ENCODE measurements around the gene IL6.
"Not testable (repeated sequence)": the region's sequence is repeated elsewhere in the genome, so short reads cannot be mapped to it uniquely, and the experiment has no call there.

Gene IL6

DNA sequence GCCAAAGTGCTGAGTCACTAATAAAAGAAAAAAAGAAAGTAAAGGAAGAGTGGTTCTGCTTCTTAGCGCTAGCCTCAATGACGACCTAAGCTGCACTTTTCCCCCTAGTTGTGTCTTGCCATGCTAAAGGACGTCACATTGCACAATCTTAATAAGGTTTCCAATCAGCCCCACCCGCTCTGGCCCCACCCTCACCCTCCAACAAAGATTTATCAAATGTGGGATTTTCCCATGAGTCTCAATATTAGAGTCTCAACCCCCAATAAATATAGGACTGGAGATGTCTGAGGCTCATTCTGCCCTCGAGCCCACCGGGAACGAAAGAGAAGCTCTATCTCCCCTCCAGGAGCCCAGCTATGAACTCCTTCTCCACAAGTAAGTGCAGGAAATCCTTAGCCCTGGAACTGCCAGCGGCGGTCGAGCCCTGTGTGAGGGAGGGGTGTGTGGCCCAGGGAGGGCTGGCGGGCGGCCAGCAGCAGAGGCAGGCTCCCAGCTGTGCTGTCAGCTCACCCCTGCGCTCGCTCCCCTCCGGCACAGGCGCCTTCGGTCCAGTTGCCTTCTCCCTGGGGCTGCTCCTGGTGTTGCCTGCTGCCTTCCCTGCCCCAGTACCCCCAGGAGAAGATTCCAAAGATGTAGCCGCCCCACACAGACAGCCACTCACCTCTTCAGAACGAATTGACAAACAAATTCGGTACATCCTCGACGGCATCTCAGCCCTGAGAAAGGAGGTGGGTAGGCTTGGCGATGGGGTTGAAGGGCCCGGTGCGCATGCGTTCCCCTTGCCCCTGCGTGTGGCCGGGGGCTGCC is at the start of gene IL6:
TSS of gene IL6 (plus strand) at position 294 of the 807 bp plus-strand sequence. CDS start at position 357, 63 bp downstream.
- no peak for DNase-seq (ENCODE audit: extremely low read depth in 1 of 2, low read depth in 1 of 2)

DNA sequence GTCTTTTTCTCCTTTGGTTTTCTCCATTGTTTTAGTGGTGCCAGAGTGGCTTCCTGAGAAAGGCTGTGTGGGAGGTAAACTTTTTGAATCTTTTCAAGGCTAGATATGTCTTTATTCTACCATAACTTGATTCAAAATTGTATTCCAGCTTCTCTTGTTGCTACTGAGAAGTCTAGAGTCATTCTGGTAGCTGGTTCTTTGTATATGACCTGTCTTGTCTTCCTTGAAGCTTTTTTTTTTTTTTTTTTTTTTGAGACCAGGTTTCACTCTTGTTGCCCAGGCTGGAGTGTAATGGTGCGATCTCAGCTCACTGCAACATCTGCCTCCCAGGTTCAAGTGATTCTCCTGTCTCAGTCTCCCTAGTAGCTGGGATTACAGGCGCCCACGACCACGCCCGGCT is 49.7 kb upstream of the IL6 start:
- DNase-seq (ENCODE audit: extremely low read depth in 1 of 2, low read depth in 1 of 2) = not testable (repeated sequence)

DNA sequence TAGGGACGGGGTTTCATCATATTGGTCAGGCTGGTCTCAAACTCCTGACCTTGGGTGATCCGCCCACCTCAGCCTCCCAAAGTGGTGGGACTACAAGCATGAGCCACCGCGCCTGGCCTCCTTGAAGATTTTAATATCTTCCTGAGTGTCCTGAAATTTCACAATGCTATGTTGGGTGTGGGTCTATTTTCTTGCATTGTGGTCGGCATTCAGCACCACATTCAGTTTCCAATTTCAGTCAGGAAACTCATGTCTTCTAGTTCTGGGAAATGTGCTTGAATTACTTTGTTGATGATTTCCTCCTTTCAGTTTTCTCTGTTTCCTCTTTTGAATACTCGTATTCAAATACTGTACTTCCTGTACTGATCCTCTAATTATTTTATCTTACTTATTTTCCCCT is 49.3 kb upstream of the IL6 start:
- no peak for DNase-seq (ENCODE audit: extremely low read depth in 1 of 2, low read depth in 1 of 2)

DNA sequence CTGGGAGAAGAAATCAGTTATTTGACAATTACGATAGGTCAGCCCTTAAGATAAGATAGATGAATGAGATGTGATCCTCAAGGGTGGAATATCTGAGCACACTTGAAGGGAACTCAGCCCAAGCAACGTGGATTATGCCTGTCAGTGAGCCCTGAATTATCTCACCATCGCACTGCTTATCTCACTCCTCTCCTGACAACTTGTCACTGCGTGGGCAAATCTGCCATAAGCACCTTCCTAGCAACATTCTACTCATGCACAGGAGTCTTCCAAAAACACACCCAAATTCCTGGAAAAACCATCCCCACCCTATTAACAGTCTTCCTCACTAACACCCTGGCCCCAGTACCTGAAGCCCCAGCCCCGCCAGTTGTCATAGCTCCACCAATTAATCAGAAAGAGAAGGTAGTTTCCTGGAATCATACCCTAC is 46.5 kb upstream of the IL6 start:
- no peak for DNase-seq (ENCODE audit: extremely low read depth in 1 of 2, low read depth in 1 of 2)

DNA sequence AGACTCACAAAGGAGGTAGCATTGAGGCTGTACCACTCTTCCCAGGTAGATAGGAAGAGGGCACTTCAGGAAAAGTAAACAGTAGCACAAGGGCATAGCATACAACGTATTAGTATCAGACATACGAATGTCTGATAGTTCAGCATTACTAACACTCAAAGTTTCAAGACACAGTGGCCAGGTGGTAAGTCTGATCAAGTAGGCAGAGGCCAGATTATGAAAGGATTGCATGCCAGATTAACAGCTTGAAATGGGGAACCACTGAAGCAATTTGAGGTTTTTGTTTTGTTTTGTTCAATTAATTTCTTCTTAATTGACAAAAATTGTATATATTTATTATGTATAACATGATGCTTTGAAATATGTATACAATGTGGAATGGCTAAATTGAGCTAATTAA is 45.7 kb upstream of the IL6 start:
- no peak for DNase-seq (ENCODE audit: extremely low read depth in 1 of 2, low read depth in 1 of 2)

DNA sequence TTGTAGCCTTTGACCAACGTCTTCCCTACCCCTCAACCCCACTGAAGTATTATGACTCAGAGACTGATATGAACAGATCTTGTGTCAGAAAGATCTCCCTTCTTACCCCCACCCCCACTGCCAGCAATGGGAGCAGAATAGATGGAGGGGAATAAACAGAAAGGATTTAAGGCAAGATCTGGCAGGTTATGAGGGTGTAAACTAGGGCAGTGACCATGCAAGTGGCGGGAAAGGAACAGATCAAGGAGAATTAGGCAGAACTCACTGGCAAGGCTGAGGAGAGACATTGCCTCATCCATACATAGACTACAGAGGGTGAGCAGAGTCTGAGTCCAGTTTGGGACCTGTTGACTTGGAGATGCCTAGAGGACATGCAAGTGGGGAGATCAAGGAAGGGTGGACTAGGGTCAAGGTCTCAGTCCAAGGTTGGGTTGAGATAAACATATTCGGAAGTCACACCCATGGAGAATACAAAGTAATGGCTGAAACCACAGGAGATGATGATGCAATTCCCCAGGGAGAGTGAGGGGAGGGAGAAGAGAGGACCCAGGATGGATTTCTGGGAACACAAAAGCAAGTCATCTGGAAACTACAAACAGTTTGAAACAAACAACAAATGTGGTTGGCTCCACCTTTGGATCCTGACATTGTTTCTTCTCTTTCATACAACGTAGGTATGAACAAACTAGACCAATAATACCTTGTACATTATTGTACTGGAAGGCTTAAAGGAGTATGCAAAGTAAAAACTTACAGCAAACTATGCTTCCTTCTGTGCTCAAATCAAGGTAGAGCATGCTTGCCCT is 44.9 kb upstream of the IL6 start:
- no peak for DNase-seq (ENCODE audit: extremely low read depth in 1 of 2, low read depth in 1 of 2)

DNA sequence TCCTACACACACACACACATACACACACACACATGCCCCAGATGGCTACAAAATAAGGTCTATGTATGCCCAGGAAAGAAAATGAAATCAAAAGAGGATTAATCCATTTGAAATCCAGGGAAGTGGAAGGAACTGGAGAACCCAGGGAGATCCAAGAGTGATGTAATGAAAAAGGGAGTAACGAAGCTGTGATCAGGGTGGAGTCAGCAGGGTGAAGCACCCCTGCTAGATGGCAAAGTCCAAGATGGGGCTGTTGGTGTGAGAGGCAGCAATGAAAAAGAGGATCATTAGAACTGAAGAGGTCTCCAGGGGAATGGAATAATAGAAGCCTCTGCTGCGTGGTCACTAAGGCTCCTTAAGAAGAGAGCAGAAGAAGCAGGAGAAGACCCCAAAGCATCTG is 43.6 kb upstream of the IL6 start:
- DNase-seq (ENCODE audit: extremely low read depth in 1 of 2, low read depth in 1 of 2) = no peak

DNA sequence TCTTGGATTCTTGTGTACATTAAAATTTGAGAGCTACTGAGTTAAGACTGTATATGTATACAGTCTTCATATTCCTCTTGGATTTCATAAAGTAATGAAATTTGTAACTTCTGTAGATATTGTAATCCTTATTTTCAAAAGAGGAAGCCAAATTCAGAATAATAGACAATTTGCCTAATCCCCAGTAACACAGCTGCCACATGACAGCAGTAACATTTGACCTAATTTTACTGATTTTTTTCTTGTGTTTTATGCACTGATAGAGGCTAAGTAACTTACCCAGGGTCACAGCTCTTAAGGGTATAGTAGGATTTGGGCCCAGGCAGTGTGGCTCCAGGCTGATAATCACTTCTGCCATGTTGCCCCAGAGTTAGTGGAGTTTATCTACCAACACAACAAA is 40.4 kb upstream of the IL6 start:
- no peak for DNase-seq (ENCODE audit: extremely low read depth in 1 of 2, low read depth in 1 of 2)

DNA sequence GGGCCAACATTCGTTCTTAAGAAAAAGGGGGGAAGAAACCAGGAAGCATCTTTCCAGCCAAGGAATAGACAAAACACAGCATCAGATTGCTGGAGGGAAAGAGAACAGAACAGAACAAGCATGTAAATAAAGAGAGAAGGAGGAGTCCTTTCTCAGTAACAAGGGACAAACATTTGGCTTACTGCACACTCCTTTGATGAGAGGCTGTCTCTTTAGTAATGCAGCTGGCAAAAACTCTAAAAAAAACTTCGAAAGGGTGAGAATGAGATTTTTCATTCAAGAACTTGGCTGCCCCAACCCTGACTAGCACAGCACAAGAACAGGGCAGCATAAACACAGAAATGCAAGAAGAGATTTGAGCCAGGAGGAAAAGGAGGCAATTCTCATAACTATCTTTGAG is 38.9 kb upstream of the IL6 start:
- DNase-seq (ENCODE audit: extremely low read depth in 1 of 2, low read depth in 1 of 2) = no peak

DNA sequence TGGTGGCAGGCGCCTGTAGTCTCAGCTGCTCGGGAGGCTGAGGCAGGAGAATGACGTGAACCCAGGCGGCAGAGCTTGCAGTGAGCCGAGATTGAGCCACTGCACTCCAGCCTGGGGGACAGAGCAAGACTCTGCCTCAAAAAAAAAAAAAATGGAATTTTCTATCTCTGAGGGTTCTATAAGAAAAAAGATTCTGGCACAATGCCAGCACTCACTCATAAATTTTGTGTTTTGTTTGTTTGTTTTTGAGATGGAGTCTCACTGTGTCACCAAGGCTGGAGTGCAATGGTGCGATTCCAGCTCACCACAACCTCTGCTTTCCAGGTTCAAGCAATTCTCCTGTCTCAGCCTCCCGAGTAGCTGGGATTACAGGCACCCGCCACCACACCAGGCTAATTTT is 38.1 kb upstream of the IL6 start:
- not testable (repeated sequence) for DNase-seq (ENCODE audit: extremely low read depth in 1 of 2, low read depth in 1 of 2)

DNA sequence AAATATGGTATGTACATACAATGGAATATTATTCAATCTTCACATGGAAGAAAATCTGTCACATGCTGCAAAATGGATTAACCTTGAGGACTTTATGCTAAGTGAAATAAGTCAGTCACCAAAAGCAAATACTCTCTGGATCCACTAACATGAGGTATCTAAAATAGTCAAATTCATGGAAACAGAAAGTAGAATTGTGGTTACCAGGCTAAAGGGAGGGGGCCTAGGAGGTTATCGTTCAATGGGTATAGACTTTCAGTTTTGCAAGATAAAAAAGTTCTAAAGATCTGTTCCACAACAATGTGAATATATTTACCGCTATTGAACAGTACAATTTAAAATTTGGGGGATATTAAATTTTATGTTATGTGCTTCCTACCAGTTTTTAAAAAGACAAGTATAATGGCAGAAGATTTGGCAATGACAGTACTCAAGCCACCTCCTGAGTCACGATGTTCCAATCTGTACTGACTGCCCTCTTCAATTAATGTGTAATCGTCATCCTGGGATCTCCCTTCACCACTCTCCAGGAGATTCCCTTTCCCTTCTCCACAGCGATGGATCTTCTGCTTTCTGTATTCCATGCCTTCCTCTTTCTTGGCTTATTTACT is 32.3 kb upstream of the IL6 start:
- DNase-seq (ENCODE audit: extremely low read depth in 1 of 2, low read depth in 1 of 2) = no peak

DNA sequence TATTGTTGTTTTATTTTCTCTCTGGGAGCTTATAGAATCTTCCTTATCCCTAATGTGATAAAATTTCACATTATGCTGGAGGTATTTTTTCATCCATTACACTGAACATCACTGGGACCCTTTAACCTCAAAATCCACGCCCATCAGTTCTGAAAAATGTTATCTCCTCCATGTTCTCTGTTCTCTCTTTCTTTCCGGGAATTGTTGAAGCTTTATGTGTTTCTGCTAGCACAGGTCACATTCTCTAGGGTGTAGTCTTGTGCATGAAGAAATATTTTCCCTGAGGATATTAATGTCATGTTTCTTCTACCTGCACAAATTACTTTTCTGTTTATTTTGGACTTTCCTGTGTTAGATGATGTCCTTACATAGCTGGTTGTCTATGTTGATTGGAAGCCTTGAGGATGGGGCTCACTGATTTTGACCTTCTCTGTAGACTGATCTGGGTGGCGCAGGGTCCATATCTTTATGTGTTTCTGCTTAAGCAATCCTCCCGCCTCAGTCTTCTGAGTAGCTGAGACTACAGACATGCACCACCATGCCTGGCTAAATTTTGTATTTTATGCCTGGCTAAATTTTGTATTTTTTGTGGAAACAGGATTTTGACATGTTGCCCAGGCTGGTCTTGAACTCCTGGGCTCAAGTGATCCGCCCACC is 31.4 kb upstream of the IL6 start:
- DNase-seq (ENCODE audit: extremely low read depth in 1 of 2, low read depth in 1 of 2) = no peak

DNA sequence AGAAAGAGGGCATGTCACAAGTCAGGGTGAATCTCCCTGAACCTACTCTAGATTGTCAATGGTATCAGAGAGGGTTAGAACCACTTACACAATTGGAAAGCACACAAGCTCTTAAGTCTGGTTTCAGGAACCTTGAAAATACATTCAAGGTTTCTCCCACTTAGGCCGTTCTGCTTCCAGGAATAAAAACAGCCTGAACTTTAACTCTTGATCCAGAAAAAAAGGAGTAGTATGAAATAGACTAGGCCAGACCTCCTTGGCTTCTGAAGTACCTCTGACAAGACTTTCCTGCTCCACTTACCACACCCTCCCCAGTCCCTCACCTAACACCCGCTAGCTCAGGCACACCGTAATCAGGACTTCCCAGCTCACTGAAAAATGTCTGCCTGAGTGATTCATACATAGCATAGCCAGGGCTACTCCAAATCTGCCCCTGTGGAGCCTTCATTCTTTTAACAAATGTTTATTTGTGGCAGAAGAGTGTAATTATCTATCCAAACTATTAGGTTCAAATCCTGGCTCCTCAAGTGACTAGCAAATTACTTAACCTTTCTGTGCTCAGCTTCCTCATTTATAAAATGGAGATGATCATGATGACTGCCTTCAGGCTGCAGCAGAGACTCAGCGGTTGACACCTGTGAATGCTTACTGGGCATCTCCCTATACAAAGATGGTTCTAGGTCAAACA is 30.3 kb upstream of the IL6 start:
- DNase-seq (ENCODE audit: extremely low read depth in 1 of 2, low read depth in 1 of 2) = no peak

DNA sequence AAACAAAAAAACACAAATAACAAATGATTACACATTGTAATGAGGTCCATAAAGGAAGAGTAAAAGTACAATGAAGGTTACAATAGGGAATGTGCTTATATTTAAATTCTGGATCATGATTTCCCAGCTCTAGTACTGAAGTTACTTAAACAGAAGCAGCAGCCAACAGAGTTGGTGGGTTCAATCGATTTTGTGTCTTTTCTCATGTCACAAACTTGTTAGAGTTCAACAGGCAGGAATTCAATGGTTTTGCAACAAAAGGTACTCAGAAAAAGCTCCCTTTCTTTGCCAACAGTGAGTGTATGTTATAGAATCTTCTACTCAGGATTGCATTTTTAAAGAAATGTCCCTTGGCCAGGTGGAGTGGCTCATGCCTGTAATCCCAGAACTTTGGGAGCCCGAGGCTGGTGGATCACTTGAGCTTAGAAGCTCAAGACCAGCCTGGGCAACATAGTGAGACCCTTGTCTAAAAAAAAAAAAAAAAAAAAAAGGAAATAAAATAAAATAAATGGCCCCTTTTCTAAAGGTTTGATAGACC is 29.6 kb upstream of the IL6 start:
- DNase-seq (ENCODE audit: extremely low read depth in 1 of 2, low read depth in 1 of 2) = no peak

DNA sequence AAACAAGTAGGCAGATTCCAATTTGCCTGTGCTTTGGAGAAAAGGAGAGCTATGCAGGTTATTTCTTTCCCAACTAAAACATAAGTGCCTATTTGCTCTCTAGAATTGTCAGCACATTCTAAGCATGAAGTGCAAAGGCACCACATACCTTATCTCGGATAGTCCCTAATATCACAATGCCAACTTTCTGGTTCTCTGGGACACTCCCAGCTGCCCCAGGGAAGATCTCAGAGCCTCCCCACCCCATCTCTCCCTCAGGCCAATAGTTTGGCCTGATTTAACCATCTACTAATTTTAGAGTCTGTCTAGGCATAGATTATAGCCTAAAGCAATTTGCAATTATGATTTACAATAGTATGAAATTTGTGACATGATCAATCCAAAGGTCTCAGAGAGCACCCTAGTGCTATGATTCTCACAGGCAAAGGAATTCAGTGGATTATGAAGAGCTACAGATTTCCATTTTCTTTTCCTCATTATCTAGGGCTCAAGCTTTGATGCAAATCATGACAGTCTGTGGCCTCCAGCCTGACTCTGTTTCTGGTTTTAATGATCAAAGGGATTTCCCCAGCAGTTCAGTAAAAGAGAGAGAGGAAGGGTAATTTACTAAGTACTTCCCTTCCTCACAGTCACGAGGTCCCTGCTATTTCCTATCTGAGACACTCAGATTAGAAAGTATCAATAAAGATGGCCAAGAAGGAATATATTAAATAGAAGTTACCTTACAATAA is 29.0 kb upstream of the IL6 start:
- no peak for DNase-seq (ENCODE audit: extremely low read depth in 1 of 2, low read depth in 1 of 2)

DNA sequence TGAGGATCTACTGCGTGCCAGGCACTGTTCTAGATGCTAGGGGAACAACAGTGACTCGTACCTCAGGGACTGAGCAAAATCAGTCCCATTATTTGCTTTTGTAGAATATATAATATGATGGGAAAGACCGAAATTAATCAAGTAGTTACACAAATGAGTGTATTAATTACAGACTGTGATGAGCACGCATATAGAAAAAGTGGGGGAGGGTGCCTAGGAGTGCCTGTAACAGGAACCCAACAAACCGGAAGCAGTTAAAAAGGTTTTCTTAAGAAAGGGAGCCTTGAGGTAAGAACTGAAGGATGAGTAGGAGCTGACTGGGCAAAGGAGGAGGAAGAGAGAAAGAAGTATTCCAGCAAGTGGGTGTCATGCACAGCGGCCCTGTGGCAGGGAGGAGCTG is 28.2 kb upstream of the IL6 start:
- no peak for DNase-seq (ENCODE audit: extremely low read depth in 1 of 2, low read depth in 1 of 2)

DNA sequence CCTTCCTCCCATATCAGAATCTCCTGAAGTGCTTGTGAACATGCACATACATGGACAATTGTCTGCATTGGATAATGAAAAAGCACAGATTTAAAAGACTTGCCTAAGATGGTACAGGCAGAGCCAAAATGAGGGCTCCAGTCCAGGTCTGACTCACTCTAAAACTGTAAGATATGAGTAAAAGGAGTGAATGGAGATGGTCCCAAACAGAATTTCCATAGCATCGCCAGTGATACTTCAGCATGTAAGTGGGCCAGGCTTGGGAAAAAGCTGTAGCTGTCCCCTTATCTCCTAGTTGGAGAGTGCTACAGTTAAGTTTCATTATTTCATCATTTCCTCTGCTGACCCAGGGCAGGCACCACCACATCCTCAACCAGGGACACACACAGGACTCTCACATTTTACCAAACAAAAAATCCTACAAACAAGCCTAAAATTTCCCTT is 26.4 kb upstream of the IL6 start:
- no peak for DNase-seq (ENCODE audit: extremely low read depth in 1 of 2, low read depth in 1 of 2)

DNA sequence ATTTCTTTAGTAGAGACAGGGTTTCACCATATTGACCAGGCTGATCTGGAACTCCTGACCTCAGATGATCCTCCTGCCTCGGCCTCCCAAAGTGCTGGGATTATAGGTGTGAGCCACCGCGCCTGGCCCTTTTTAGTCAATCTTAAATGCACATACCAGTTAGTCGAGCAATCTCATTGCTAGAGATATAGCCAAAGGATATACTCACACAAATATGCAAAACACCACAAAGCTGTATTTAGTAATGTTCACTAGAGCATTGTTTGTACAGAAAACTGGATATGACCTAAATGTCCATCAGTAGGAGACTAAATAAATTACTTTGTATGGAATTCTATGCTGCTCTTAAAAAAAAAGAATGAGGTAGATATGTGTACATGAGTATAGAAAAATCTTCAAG is 24.5 kb upstream of the IL6 start:
- DNase-seq (ENCODE audit: extremely low read depth in 1 of 2, low read depth in 1 of 2) = no peak

DNA sequence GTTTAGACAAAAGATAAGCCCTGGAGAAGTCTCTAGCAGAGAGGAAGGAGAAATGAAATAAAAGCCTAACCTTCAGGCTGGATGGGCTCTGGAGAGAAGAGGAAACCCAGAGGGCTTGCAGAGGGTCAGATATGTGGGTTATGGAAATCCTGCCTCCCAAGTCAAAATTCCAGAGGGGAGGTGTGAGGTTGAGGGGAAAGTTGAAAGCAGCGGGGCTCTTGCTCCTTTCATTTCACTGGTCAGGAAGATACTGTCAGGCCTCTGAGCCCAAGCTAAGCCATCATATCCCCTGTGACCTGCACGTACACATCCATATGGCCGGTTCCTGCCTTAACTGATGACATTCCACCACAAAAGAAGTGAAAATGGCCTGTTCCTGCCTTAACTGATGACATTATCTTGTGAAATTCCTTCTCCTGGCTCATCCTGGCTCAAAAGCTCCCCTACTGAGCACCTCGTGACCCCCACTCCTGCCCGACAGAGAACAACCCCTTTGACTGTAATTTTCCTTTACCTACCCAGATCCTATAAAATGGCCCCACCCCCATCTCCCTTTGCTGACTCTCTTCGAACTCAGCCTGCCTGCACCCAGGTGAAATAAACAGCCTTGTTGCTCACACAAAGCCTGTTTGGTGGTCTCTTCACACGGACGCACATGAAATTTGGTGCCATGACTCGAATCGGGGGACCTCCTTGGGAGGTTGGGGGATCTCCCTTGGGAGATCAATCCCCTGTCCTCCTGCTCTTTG is 23.7 kb upstream of the IL6 start:
- DNase-seq (ENCODE audit: extremely low read depth in 1 of 2, low read depth in 1 of 2) = not testable (repeated sequence)

Measured in stimulated activated CD8-positive, alpha-beta memory T cell treated with anti-CD3 and anti-CD28 coated beads, Interleukin-7, amount 100 ng/mL, for 48 hours (primary cell).